Transverse colon (tissue), 4 donors: ENCODE results near the gene EHBP1L1. TPM values are rescaled to one million over a fixed set of nuclear protein-coding genes. Genes with fewer than 3 reads are reported as not detected.

Source experiments
- DNase-seq: peaks from one replicate; pipeline ENCODE4 v3.0.0-alpha.2; 2019
- H3K27ac ChIP-seq, 4 donors: fragments of 200-600 bp; sonication (generic); 2 replicates each; pipeline ENCODE4 v1.5.1; 2016 to 2018; ENCODE audit warnings: inconsistent platforms in 4 of 4
- H3K27me3 ChIP-seq: fragments of 200-600 bp; sonication (generic); 2 replicates; pipeline ENCODE4 v1.5.1; 2017; ENCODE audit warnings: inconsistent platforms
- H3K36me3 ChIP-seq, 4 donors: fragments of 200-600 bp; sonication (generic); 2 replicates each; pipeline ENCODE4 v1.5.1; 2017 to 2019; ENCODE audit warnings: inconsistent platforms in 4 of 4
- H3K4me1 ChIP-seq, 4 donors: fragments of 200-600 bp; sonication (generic); 2 replicates each; pipeline ENCODE4 v1.5.1; 2017 to 2020; ENCODE audit warnings: inconsistent platforms in 4 of 4
- H3K4me3 ChIP-seq, 4 donors: fragments of 200-600 bp; sonication (generic); 1 replicate in 1 of 4; 2 replicates in 3 of 4; pipeline versions ENCODE4 v1.5.1 to v1.6.1; 2017 to 2019; ENCODE audit warnings: inconsistent platforms in 4 of 4
- H3K9me3 ChIP-seq, 2 donors: fragments of 200-600 bp; sonication (generic); 2 replicates each; pipeline ENCODE4 v1.5.1; 2017 to 2019; ENCODE audit warnings: inconsistent platforms in 2 of 2
- CTCF ChIP-seq, 5 experiments: fragments of 200-600 bp in 3 of 5; fragments of 450-650 bp in 2 of 5; sonication (generic) in 3 of 5; IDR thresholded peaks; 1 replicate in 2 of 5; 2 replicates in 3 of 5; pipeline ENCODE4 v1.5.1; 2016 to 2017; ENCODE audit warnings: antibody characterized with exemption in 5 of 5, inconsistent platforms in 3 of 5, mild to moderate bottlenecking in 2 of 5, moderate library complexity in 1 of 5
- EP300 ChIP-seq: sonication (generic); formaldehyde crosslinking; IDR thresholded peaks from one replicate; pipeline ENCODE4 v1.6.1; 2017; ENCODE audit warnings: antibody characterized with exemption, low read depth
- POLR2A ChIP-seq: fragments of 450-650 bp; IDR thresholded peaks from one replicate; pipeline ENCODE4 v1.6.1; 2016; ENCODE audit warnings: antibody characterized with exemption, mild to moderate bottlenecking, moderate library complexity
- POLR2AphosphoS5 ChIP-seq, 3 donors: sonication (generic); formaldehyde crosslinking; IDR thresholded peaks; one replicate each; pipeline ENCODE4 v1.6.1; 2016; ENCODE audit warnings: antibody characterized with exemption in 3 of 3
- WGBS, 2 donors: methylation state at CpG; one replicate each; pipeline ENCODE4 v1.1.5; 2018; ENCODE audit warnings: low coverage in 1 of 2; 5-methylcytosine and 5-hydroxymethylcytosine counted together
- in situ Hi-C, 4 donors: fragments of 200-750 bp; cut with MboI; loops; one replicate each; pipeline versions ENCODE4 v1.15.0 to v1.15.1; 2017; ENCODE audit warnings: low sequenced_read_pairs in 3 of 4, low pct_ligation_motif_present in 1 of 4, low pct_unique_long_range_greater_than_20kb in 1 of 4
- intact Hi-C: fragments of 100-400 bp; cut with DNase I; formaldehyde crosslinking; loops from one replicate; pipeline ENCODE4 v1.15.1; 2023; ENCODE audit warnings: low total_unique reads
- total RNA-seq, 4 donors: library from RNA; depleted of rRNA; stranded (reverse); fragments of >200 nt; gene quantifications; one replicate each; pipeline ENCODE4 v1.1.0, GENCODE V29; 2016

Gene EHBP1L1
- total RNA-seq, 4 donors from 2014 or later = 90.2 to 215 (median 106) TPM

- no peak for DNase-seq
- intact Hi-C loops = no loop called here
- peaks cover 27 to 58% (median 48%) of the 10 kb centered on the region in 4 donors for H3K4me1 ChIP-seq
- peak overlapping the region; percentile 68 to 89 (median 80) for H3K4me3 ChIP-seq
- H3K9me3 ChIP-seq = no peaks in the 10 kb centered on the region
- peaks cover 0 to 8% (median 4%) of the 10 kb centered on the region in 4 donors for H3K36me3 ChIP-seq
- peak overlapping the region; percentile 97 to 99 (median 98) for H3K27ac ChIP-seq
- WGBS, 2 donors = 16% methylated on average over 32 of the region's 43 CpGs; no CpG with 5 or more reads in 1 of the 2 donors
- no peaks in the 10 kb centered on the region for H3K27me3 ChIP-seq
- no peak for TF ChIP-seq EP300
- peak in 1 of 5 experiments; percentile 10 for TF ChIP-seq CTCF (IDR thresholded peaks at IDR 0.05)
- no peak for TF ChIP-seq POLR2A
- in situ Hi-C loops = no loop called here
These were observed 37.5 kb downstream of the EHBP1L1 start for GRCh38 chr11:65613091-65613928.

DNA sequence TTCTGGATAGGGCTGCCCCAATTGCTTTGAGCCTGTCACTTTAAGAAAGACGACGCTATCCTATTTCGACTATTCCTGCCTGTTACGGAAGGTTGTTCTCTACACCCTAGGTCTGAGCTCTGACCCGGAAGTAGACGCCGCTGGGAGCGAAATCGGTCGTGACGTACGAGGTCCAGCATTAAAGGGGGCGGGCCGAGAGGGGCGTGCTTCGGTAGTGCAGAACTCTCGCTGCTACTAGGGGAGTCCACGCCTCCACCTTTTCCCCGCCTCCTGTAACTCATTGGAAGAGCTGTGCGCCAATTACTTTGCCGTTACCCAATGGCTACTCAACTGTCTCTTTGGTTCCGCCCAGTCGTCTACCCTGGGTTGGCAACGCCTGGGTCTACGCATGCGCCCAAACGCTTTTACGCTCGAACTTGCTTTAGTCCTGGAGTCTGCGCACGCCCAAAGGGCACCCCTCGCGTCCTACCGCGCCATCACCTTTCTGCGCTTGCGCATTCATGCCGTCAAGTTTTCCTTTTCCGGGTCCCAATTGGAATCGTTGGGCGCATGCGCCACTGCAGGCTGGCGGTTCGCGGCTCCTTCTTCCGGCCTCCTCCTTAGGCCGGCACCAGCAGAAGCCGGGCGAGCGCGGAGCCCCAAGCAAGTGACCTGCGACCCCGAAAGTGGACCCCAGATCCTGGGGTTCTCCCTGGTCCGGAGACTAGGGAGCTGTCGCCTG, 39.5 kb downstream of the EHBP1L1 start, which contains the start of gene PCNX3:
Gene PCNX3 (plus strand): TSS at position 548 of the 721 bp plus-strand sequence. CDS start 536 bp downstream, outside the sequence.
- no peak for TF ChIP-seq CTCF (IDR thresholded peaks at IDR 0.05)
- no peak for TF ChIP-seq EP300
- TF ChIP-seq POLR2AphosphoS5 (IDR thresholded peaks at IDR 0.05) = peak; percentile 70 to 85 (median 71)
- TF ChIP-seq POLR2A = peak; percentile 68
- in situ Hi-C loops (no loop called here), intact Hi-C loops (no loop called here)
- H3K27ac ChIP-seq = peak within 1 kb of the TSS; percentile 97 to 99 (median 98)
- WGBS, 2 donors = 1% methylated on average over 43 of the region's 55 CpGs; no CpG with 5 or more reads in 1 of the 2 donors
- peaks cover 0 to 20% (median 5%) of the 10 kb centered on the region in 4 donors for H3K36me3 ChIP-seq
- H3K4me3 ChIP-seq = peak within 1 kb of the TSS; percentile 89 to 100 (median 98)
- peak; percentile 100 for DNase-seq
- no peaks in the 10 kb centered on the region for H3K27me3 ChIP-seq
- H3K4me1 ChIP-seq = peaks cover 27 to 56% (median 41%) of the 10 kb centered on the region in 4 donors
- no peaks in the 10 kb centered on the region for H3K9me3 ChIP-seq

DNA sequence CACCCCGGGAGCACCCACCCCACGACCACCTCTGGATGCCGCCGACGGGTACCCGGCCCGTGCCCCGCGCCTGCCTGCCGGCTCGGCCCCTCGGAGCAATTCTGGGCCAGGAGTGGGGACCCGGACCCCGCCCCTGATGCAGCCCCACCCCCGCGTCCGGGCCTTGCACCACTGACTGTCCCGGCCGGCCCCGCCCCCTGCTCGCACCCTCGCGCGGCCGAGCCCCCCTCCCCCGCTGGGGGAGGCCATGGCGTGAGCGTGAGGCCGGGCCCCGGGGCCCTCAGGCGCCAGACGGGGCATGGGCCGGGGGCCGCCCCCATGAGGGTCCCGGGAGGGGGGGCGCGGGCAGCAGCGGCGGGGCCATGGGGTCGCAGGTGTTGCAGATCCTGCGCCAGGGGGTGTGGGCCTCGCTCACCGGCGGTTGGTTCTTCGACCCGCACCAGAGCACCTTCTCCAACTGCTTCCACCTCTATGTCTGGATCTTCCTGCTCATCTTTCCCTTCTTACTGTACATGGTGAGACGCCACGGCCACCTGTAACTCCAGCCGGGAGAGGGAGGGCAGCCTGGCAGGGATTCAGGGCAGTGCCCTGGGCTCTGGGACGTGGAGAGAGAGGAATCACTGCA, 40.2 kb downstream of the EHBP1L1 start:
- WGBS, 2 donors = 0% methylated on average over 24 of the region's 50 CpGs; no CpG with 5 or more reads in 1 of the 2 donors
- Histone ChIP-seq H3K4me1 (peaks cover 21 to 49% (median 36%) of the 10 kb centered on the region in 4 donors), H3K9me3 (no peaks in the 10 kb centered on the region), H3K27me3 (no peaks in the 10 kb centered on the region), H3K36me3 (peaks cover 0 to 20% (median 5%) of the 10 kb centered on the region in 4 donors), H3K4me3 (peak overlapping the region; percentile 79 to 100 (median 98)), H3K27ac (peak overlapping the region; percentile 97 to 99 (median 98))
- intact Hi-C loops = no loop called here
- DNase-seq = no peak
- in situ Hi-C loops = no loop called here
- TF ChIP-seq POLR2A (no peak), POLR2AphosphoS5 (IDR thresholded peaks at IDR 0.05) (no peak), CTCF (IDR thresholded peaks at IDR 0.05) (no peak), EP300 (no peak)

GRCh38 chr11:65616575-65617001, 40.7 kb downstream of the EHBP1L1 start:
- Histone ChIP-seq H3K27me3 (no peaks in the 10 kb centered on the region), H3K4me1 (peaks cover 20 to 44% (median 31%) of the 10 kb centered on the region in 4 donors), H3K27ac (peak overlapping the region; percentile 97 to 99 (median 98)), H3K36me3 (peaks cover 0 to 20% (median 5%) of the 10 kb centered on the region in 4 donors), H3K9me3 (no peaks in the 10 kb centered on the region), H3K4me3 (peak overlapping the region; percentile 79 to 100 (median 98))
- DNase-seq = no peak
- in situ Hi-C loops (no loop called here), intact Hi-C loops (no loop called here)
- WGBS, 2 donors = 44 to 60% methylated on average over 2 to 10 of the region's 10 CpGs
- TF ChIP-seq POLR2AphosphoS5 (IDR thresholded peaks at IDR 0.05) (no peak), EP300 (no peak), CTCF (IDR thresholded peaks at IDR 0.05) (no peak), POLR2A (no peak)
